ENCODE data around the gene ARPC2. TPM values are rescaled to one million over a fixed set of nuclear protein-coding genes. Genes with fewer than 3 reads are reported as not detected.
A peak's percentile ranks its signal among the peaks of the same experiment; 100 is the strongest.

Gene ARPC2
- total and polyA plus RNA-seq, 2 of the 13 experiments (the other 11 are each of a cell fraction or from before 2014, with no cell fraction given), result 168 to 303 TPM

DNA sequence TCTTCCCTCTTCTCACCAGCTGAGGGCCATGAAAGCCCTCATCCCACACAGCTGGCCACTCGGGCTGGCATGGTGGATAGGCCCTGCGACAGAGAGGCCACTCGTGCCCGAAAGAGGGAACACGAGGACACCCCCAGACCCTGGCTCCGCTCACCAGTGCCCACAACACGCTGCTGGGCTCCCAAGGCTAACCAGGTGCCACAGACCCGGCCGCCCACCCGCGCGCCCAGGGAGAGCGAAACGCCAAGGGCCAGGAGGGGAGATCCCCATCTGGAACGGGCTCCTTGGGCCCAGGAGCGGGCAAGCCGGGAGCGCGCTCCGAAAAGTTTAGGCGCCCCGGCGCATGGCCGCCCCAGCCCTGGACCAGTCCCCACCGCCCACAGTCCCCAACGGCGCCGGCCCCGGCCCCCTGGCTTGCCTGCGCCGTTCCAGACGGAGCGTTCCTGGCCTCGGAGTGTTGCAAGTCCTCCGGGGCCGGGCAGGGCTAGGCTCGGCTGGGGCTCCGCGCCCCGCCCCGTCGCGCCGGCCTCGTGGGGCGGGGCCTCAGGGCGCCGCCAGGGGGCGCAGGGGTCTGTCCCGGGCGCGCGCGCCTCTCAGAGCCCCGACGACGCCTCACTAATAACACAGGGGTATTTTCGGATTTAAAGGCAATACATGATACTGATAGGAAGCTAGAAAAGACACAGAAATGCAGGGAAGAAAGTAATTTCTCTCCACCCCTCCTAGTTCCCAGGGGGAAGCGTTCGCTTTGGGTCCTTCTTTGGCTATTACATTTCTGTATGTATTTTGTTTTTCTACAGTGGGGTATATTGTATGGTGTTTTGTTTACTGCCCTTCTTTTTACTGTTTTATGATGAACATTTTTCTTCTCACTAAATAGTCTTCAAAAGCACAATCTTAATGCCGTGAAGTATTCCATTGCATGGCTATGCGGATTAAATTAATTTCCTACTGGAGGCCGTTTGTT, 75.3 kb downstream of the ARPC2 start, which contains the start of gene TMBIM1 (continued):
- no peak for TF ChIP-seq ZBTB7B (CRISPR knock-in tag; IDR thresholded peaks at IDR 0.05)
- no peak for TF ChIP-seq ZNF543 (CRISPR knock-in tag; IDR thresholded peaks at IDR 0.05)
- TF ChIP-seq, protein P1, sequence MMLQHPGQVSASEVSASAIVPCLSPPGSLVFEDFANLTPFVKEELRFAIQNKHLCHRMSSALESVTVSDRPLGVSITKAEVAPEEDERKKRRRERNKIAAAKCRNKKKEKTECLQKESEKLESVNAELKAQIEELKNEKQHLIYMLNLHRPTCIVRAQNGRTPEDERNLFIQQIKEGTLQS (CRISPR knock-in tag; IDR thresholded peaks at IDR 0.05), result no peak; the same call in none of the 2 replicates
- TF ChIP-seq SALL1 (CRISPR knock-in tag; IDR thresholded peaks at IDR 0.05), result peak; percentile 90
- TF ChIP-seq ZNF432 (CRISPR knock-in tag; IDR thresholded peaks at IDR 0.05; ENCODE audit: borderline replicate concordance), result no peak
- peak; percentile 77 to 88 for TF ChIP-seq POLR2A (IDR thresholded peaks at IDR 0.05; ENCODE audit: insufficient read depth in 1 of 2, low read depth in 2 of 2, low read length in 2 of 2)
- TF ChIP-seq, protein P2, sequence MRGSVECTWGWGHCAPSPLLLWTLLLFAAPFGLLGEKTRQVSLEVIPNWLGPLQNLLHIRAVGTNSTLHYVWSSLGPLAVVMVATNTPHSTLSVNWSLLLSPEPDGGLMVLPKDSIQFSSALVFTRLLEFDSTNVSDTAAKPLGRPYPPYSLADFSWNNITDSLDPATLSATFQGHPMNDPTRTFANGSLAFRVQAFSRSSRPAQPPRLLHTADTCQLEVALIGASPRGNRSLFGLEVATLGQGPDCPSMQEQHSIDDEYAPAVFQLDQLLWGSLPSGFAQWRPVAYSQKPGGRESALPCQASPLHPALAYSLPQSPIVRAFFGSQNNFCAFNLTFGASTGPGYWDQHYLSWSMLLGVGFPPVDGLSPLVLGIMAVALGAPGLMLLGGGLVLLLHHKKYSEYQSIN (CRISPR knock-in tag; IDR thresholded peaks at IDR 0.05; ENCODE audit: borderline replicate concordance), result no peak
- no peak for TF ChIP-seq ZSCAN30 (CRISPR knock-in tag; IDR thresholded peaks at IDR 0.05)
- TF ChIP-seq ZNF101 (CRISPR knock-in tag; IDR thresholded peaks at IDR 0.05; ENCODE audit: borderline replicate concordance, low read depth), result 0 out of 2 replicates have a peak, but pooled peaks have one; percentile 33
- no peak for TF ChIP-seq TBX3 (IDR thresholded peaks at IDR 0.05; ENCODE audit: borderline replicate concordance)
- TF ChIP-seq, protein P3, sequence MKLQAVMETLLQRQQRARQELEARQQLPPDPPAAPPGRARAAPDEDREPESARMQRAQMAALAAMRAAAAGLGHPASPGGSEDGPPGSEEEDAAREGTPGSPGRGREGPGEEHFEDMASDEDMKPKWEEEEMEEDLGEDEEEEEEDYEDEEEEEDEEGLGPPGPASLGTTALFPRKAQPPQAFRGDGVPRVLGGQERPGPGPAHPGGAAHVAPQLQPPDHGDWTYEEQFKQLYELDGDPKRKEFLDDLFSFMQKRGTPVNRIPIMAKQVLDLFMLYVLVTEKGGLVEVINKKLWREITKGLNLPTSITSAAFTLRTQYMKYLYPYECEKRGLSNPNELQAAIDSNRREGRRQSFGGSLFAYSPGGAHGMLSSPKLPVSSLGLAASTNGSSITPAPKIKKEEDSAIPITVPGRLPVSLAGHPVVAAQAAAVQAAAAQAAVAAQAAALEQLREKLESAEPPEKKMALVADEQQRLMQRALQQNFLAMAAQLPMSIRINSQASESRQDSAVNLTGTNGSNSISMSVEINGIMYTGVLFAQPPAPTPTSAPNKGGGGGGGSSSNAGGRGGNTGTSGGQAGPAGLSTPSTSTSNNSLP (IDR thresholded peaks at IDR 0.05; ENCODE audit: low read depth, low read length), result no peak
- peak; percentile 39; the same call in 1 of the 2 replicates for TF ChIP-seq RFX3 (CRISPR knock-in tag; IDR thresholded peaks at IDR 0.05)
- no peak for TF ChIP-seq ZNF672 (CRISPR knock-in tag; IDR thresholded peaks at IDR 0.05)
- TF ChIP-seq, protein P4, sequence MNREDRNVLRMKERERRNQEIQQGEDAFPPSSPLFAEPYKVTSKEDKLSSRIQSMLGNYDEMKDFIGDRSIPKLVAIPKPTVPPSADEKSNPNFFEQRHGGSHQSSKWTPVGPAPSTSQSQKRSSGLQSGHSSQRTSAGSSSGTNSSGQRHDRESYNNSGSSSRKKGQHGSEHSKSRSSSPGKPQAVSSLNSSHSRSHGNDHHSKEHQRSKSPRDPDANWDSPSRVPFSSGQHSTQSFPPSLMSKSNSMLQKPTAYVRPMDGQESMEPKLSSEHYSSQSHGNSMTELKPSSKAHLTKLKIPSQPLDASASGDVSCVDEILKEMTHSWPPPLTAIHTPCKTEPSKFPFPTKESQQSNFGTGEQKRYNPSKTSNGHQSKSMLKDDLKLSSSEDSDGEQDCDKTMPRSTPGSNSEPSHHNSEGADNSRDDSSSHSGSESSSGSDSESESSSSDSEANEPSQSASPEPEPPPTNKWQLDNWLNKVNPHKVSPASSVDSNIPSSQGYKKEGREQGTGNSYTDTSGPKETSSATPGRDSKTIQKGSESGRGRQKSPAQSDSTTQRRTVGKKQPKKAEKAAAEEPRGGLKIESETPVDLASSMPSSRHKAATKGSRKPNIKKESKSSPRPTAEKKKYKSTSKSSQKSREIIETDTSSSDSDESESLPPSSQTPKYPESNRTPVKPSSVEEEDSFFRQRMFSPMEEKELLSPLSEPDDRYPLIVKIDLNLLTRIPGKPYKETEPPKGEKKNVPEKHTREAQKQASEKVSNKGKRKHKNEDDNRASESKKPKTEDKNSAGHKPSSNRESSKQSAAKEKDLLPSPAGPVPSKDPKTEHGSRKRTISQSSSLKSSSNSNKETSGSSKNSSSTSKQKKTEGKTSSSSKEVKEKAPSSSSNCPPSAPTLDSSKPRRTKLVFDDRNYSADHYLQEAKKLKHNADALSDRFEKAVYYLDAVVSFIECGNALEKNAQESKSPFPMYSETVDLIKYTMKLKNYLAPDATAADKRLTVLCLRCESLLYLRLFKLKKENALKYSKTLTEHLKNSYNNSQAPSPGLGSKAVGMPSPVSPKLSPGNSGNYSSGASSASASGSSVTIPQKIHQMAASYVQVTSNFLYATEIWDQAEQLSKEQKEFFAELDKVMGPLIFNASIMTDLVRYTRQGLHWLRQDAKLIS (CRISPR knock-in tag; IDR thresholded peaks at IDR 0.05), result no peak
- no peak for TF ChIP-seq ZNF12 (CRISPR knock-in tag; IDR thresholded peaks at IDR 0.05)
- TF ChIP-seq, protein P5, sequence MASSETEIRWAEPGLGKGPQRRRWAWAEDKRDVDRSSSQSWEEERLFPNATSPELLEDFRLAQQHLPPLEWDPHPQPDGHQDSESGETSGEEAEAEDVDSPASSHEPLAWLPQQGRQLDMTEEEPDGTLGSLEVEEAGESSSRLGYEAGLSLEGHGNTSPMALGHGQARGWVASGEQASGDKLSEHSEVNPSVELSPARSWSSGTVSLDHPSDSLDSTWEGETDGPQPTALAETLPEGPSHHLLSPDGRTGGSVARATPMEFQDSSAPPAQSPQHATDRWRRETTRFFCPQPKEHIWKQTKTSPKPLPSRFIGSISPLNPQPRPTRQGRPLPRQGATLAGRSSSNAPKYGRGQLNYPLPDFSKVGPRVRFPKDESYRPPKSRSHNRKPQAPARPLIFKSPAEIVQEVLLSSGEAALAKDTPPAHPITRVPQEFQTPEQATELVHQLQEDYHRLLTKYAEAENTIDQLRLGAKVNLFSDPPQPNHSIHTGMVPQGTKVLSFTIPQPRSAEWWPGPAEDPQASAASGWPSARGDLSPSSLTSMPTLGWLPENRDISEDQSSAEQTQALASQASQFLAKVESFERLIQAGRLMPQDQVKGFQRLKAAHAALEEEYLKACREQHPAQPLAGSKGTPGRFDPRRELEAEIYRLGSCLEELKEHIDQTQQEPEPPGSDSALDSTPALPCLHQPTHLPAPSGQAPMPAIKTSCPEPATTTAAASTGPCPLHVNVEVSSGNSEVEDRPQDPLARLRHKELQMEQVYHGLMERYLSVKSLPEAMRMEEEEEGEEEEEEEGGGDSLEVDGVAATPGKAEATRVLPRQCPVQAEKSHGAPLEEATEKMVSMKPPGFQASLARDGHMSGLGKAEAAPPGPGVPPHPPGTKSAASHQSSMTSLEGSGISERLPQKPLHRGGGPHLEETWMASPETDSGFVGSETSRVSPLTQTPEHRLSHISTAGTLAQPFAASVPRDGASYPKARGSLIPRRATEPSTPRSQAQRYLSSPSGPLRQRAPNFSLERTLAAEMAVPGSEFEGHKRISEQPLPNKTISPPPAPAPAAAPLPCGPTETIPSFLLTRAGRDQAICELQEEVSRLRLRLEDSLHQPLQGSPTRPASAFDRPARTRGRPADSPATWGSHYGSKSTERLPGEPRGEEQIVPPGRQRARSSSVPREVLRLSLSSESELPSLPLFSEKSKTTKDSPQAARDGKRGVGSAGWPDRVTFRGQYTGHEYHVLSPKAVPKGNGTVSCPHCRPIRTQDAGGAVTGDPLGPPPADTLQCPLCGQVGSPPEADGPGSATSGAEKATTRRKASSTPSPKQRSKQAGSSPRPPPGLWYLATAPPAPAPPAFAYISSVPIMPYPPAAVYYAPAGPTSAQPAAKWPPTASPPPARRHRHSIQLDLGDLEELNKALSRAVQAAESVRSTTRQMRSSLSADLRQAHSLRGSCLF (CRISPR knock-in tag; IDR thresholded peaks at IDR 0.05; ENCODE audit: borderline replicate concordance), result no peak
